GM12892 (cell line): ENCODE measurements around the gene SAMD4A.

Source experiments
- POLR2A ChIP-seq: IDR thresholded peaks from 2 replicates; pipeline ENCODE4 v1.6.1; 2011; ENCODE audit warnings: low read depth, low read length, control low read depth
- POLR2AphosphoS5 ChIP-seq: IDR thresholded peaks from 2 replicates; pipeline ENCODE4 v1.6.1; 2011; ENCODE audit warnings: low read depth, low read length, control low read depth
- TAF1 ChIP-seq: IDR thresholded peaks from 2 replicates; pipeline ENCODE4 v1.6.1; 2011; ENCODE audit warnings: low read depth, mild to moderate bottlenecking, control low read depth, low read length, borderline replicate concordance

DNA sequence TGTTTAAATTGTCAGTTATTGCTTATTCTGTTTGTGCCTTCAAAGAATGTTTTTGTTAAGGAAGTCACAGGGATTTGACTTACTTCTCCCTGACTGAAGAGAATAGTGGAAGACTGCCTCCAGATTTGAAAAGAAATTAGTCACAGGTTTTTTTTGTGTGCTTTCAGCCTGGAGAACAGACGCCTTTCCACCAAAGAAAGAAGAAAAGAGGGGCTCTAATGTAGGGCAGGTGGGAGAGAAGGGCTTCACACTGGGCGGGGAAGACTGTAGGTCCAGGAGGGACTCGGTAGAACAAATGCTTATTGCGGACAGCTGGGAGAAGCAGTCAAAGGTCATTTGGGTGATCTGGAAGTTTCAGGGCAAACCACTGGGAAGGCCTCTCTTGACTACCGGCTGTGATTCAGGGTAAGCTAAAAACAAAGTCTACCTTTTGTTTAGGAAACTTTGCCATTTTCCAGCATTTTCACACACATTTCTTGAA, 76.8 kb downstream of the SAMD4A start:
- TF ChIP-seq POLR2A (no peak), POLR2AphosphoS5 (no peak), TAF1 (no peak)
